Transverse colon (tissue), 4 donors: Measurements from ENCODE around the gene KRT4. TPM values are rescaled to one million over a fixed set of nuclear protein-coding genes. Genes with fewer than 3 reads are reported as not detected.

ENCODE experiments used
- DNase-seq: peaks from one replicate; pipeline ENCODE4 v3.0.0-alpha.2; 2019
- H3K27ac ChIP-seq, 4 donors: fragments of 200-600 bp; sonication (generic); 2 replicates each; pipeline ENCODE4 v1.5.1; 2016 to 2018; ENCODE audit warnings: inconsistent platforms in 4 of 4
- H3K27me3 ChIP-seq: fragments of 200-600 bp; sonication (generic); 2 replicates; pipeline ENCODE4 v1.5.1; 2017; ENCODE audit warnings: inconsistent platforms
- H3K36me3 ChIP-seq, 4 donors: fragments of 200-600 bp; sonication (generic); 2 replicates each; pipeline ENCODE4 v1.5.1; 2017 to 2019; ENCODE audit warnings: inconsistent platforms in 4 of 4
- H3K4me1 ChIP-seq, 4 donors: fragments of 200-600 bp; sonication (generic); 2 replicates each; pipeline ENCODE4 v1.5.1; 2017 to 2020; ENCODE audit warnings: inconsistent platforms in 4 of 4
- H3K4me3 ChIP-seq, 4 donors: fragments of 200-600 bp; sonication (generic); 1 replicate in 1 of 4; 2 replicates in 3 of 4; pipeline versions ENCODE4 v1.5.1 to v1.6.1; 2017 to 2019; ENCODE audit warnings: inconsistent platforms in 4 of 4
- H3K9me3 ChIP-seq, 2 donors: fragments of 200-600 bp; sonication (generic); 2 replicates each; pipeline ENCODE4 v1.5.1; 2017 to 2019; ENCODE audit warnings: inconsistent platforms in 2 of 2
- EP300 ChIP-seq: sonication (generic); formaldehyde crosslinking; IDR thresholded peaks from one replicate; pipeline ENCODE4 v1.6.1; 2017; ENCODE audit warnings: antibody characterized with exemption, low read depth
- POLR2A ChIP-seq: fragments of 450-650 bp; IDR thresholded peaks from one replicate; pipeline ENCODE4 v1.6.1; 2016; ENCODE audit warnings: antibody characterized with exemption, mild to moderate bottlenecking, moderate library complexity
- POLR2AphosphoS5 ChIP-seq, 3 donors: sonication (generic); formaldehyde crosslinking; IDR thresholded peaks; one replicate each; pipeline ENCODE4 v1.6.1; 2016; ENCODE audit warnings: antibody characterized with exemption in 3 of 3
- WGBS, 2 donors: methylation state at CpG; one replicate each; pipeline ENCODE4 v1.1.5; 2018; ENCODE audit warnings: low coverage in 1 of 2; 5-methylcytosine and 5-hydroxymethylcytosine counted together
- in situ Hi-C, 4 donors: fragments of 200-750 bp; cut with MboI; loops; one replicate each; pipeline versions ENCODE4 v1.15.0 to v1.15.1; 2017; ENCODE audit warnings: low sequenced_read_pairs in 3 of 4, low pct_ligation_motif_present in 1 of 4, low pct_unique_long_range_greater_than_20kb in 1 of 4
- intact Hi-C: fragments of 100-400 bp; cut with DNase I; formaldehyde crosslinking; loops from one replicate; pipeline ENCODE4 v1.15.1; 2023; ENCODE audit warnings: low total_unique reads
- total RNA-seq, 4 donors: library from RNA; depleted of rRNA; stranded (reverse); fragments of >200 nt; gene quantifications; one replicate each; pipeline ENCODE4 v1.1.0, GENCODE V29; 2016
- TF ChIP-seq, protein P1 (sequence below), 5 experiments: fragments of 200-600 bp in 3 of 5; fragments of 450-650 bp in 2 of 5; sonication (generic) in 3 of 5; IDR thresholded peaks; 1 replicate in 2 of 5; 2 replicates in 3 of 5; pipeline ENCODE4 v1.5.1; 2016 to 2017; ENCODE audit warnings: antibody characterized with exemption in 5 of 5, inconsistent platforms in 3 of 5, mild to moderate bottlenecking in 2 of 5, moderate library complexity in 1 of 5

The KRT4 gene
- total RNA-seq, 4 donors from 2014 or later: not detected

DNA sequence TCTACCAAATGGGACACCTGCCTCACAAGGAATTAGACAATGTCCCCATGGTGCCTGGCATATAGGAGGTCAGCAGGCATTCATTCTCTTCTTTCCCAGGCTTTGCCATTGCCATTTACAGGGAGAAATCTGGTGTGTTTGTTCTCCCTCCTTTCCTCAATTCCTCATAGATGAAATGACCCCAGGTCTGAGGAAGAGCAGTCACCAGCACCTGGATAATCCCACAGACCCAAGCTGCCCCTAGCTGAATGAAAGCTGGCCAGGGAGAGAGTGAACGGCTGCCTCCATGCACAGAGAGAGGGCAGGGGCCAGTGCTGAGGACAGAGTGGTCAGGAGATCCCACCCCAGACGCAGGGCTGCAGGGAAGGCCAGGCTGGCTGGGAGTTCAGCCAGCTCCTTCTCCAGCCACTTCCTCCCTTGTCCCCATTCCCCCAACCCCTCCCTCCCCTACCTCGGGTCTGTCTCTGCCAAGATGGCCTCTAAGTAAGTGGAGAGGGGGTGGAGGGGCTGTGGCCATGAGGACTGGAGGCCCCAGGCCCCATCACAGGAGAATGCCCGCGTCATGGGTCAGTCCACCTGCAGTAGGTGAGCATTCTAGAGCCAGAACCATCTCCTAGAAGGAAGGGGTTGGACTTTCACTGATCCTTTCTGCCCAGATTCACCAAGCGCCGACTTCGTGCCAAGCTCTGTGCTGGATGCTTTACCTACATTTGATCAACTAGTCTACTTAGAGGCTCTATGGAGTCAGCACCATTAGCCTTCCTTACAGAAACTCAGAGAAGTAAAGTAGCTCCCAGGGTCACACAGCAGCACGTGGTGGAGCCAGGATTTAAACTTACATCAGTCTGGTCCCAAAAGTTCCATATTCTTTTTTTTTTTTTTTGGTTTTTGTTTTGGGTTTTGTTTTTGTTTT is 2.0 kb upstream of the KRT4 start:
- Histone ChIP-seq H3K27ac (no peak overlapping the region), H3K9me3 (no peaks in the 10 kb centered on the region)

DNA sequence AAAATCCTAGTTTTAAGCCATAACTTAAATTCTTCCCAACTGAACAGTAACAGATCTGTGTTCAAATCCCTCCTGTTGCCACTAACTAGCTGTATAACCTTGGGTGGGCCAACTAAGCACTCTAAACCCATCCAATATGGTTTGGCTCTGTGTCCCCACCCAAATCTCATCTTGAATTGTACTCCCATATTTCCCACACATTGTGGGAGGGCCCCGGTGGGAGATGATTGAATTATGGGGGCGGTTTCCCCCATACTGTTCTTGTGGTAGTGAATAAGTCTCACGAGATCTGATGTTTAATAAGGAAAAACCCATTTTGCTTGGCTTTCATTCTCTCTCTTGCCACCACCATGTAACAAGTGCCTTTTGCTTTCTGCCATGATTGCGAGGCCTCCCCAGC is 1.2 kb upstream of the KRT4 start:
- Histone ChIP-seq H3K27ac (no peak overlapping the region), H3K4me3 (no peak overlapping the region), H3K4me1 (no peaks in the 10 kb centered on the region), H3K27me3 (peaks cover 10% of the 10 kb centered on the region), H3K36me3 (no peaks in the 10 kb centered on the region), H3K9me3 (no peaks in the 10 kb centered on the region)
- DNase-seq: no peak
- 81 to 91% methylated on average over 4 of the region's 4 CpGs for WGBS, 2 donors
- in situ Hi-C loops (no loop called here), intact Hi-C loops (no loop called here)
- TF ChIP-seq, protein P1, sequence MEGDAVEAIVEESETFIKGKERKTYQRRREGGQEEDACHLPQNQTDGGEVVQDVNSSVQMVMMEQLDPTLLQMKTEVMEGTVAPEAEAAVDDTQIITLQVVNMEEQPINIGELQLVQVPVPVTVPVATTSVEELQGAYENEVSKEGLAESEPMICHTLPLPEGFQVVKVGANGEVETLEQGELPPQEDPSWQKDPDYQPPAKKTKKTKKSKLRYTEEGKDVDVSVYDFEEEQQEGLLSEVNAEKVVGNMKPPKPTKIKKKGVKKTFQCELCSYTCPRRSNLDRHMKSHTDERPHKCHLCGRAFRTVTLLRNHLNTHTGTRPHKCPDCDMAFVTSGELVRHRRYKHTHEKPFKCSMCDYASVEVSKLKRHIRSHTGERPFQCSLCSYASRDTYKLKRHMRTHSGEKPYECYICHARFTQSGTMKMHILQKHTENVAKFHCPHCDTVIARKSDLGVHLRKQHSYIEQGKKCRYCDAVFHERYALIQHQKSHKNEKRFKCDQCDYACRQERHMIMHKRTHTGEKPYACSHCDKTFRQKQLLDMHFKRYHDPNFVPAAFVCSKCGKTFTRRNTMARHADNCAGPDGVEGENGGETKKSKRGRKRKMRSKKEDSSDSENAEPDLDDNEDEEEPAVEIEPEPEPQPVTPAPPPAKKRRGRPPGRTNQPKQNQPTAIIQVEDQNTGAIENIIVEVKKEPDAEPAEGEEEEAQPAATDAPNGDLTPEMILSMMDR (IDR thresholded peaks at IDR 0.05): no peak
- no peak for TF ChIP-seq EP300
- TF ChIP-seq POLR2AphosphoS5 (IDR thresholded peaks at IDR 0.05): no peak
- no peak for TF ChIP-seq POLR2A

More for the DNA sequence above, 2.0 kb upstream of the KRT4 start:
- Histone ChIP-seq H3K27me3 (peaks cover 10% of the 10 kb centered on the region), H3K4me3 (no peak overlapping the region), H3K36me3 (no peaks in the 10 kb centered on the region), H3K4me1 (no peaks in the 10 kb centered on the region)
- TF ChIP-seq POLR2A (no peak), EP300 (no peak), POLR2AphosphoS5 (IDR thresholded peaks at IDR 0.05) (no peak)
- TF ChIP-seq, protein P1 (IDR thresholded peaks at IDR 0.05): no peak
- WGBS, 2 donors: 74 to 100% methylated on average over 5 to 9 of the region's 9 CpGs
- intact Hi-C loops: no loop called here
- DNase-seq: no peak
- in situ Hi-C loops: no loop called here

DNA sequence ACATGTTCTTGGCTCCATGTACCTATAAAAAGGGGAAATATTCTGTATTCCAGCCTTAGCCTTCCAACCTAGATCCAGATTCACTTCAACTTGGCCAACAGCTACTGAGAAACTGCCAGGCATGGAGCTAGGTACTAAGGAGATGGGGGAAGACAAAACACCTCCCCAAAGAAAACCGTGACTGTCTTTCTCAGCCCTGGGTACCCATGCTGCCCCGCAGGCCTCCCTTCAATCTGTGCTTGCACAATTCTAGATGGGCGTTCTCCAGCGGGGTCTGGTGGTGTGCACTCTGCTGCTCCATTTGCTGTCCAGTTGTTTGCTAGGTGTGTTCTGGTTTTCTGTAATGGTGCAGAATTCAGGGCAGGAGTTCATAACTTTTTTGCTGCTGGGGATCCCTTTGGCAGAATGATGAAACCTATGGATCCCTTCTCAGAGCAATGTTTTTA is 817 bp upstream of the KRT4 start:
- no peak for DNase-seq
- no peaks in the 10 kb centered on the region for H3K36me3 ChIP-seq
- H3K4me3 ChIP-seq: no peak overlapping the region
- no peaks in the 10 kb centered on the region for H3K4me1 ChIP-seq
- intact Hi-C loops (no loop called here), in situ Hi-C loops (no loop called here)
- no peaks in the 10 kb centered on the region for H3K9me3 ChIP-seq
- peaks cover 10% of the 10 kb centered on the region for H3K27me3 ChIP-seq
- no peak overlapping the region for H3K27ac ChIP-seq
- 88% methylated on average over 4 of the region's 4 CpGs; no CpG with 5 or more reads in 1 of the 2 donors for WGBS, 2 donors
- TF ChIP-seq, protein P1 (IDR thresholded peaks at IDR 0.05): no peak
- TF ChIP-seq EP300 (no peak), POLR2AphosphoS5 (IDR thresholded peaks at IDR 0.05) (no peak), POLR2A (no peak)

DNA sequence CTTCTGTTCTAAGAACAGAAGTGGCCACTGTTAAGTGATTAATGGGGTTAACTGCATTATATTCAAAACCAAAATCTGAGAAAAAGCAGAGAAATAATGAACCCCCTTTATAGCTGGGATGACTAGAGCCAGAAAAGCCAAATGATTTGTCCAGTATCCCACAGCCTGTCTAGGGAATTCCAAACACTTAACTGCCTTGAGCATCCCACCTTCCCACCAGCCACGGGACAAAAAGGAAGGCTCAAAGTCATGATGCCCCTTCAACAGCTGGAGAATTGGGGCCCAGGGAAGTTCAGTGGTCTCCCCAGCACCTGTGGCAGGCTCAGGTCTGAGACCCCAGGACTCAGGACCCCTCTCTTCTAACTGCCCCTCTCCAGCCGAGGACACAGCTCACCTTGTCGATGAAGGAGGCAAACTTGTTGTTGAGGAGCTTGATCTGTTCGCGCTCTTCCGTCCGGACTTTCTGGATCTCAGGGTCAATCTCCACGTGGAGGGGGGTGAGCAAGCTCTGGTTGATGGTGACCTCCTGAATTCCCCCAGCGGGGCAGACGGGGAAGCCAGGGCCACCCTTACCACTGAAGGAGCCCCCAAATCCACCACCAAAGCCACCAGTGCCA is 605 bp downstream of the KRT4 start:
- H3K27ac ChIP-seq: no peak overlapping the region
- DNase-seq: no peak
- WGBS, 2 donors: 86 to 93% methylated on average over 1 to 10 of the region's 10 CpGs
- no peaks in the 10 kb centered on the region for H3K4me1 ChIP-seq
- H3K4me3 ChIP-seq: no peak overlapping the region
- H3K9me3 ChIP-seq: no peaks in the 10 kb centered on the region
- peaks cover 6% of the 10 kb centered on the region for H3K27me3 ChIP-seq
- H3K36me3 ChIP-seq: no peaks in the 10 kb centered on the region
- intact Hi-C loops: no loop called here
- in situ Hi-C loops: no loop called here
- TF ChIP-seq POLR2AphosphoS5 (IDR thresholded peaks at IDR 0.05) (no peak), POLR2A (no peak)
- TF ChIP-seq, protein P1 (IDR thresholded peaks at IDR 0.05): no peak
